GM23338 (cell line): ENCODE measurements around the gene PLD1. TPM values are rescaled to one million over a fixed set of nuclear protein-coding genes. Genes with fewer than 3 reads are reported as not detected.
A peak's percentile ranks its signal among the peaks of the same experiment; 100 is the strongest.
"Not testable (repeated sequence)": the region's sequence is repeated elsewhere in the genome, so short reads cannot be mapped to it uniquely, and the experiment has no call there.

Experiments
- ATAC-seq: fragments of 200-7000 bp; cut with Tn5 transposase; 3 replicates; pipeline ENCODE4 v1.9.1; 2020
- DNase-seq: peaks from one replicate; pipeline ENCODE4 v3.0.0-alpha.2; 2015; ENCODE audit warnings: low spot score
- H2AFZ ChIP-seq: fragments of 200-600 bp; sonication (generic); 2 replicates; pipeline ENCODE4 v1.8.0; 2016; ENCODE audit warnings: antibody characterized with exemption, mild to moderate bottlenecking, moderate library complexity
- H3F3A ChIP-seq: fragments of 200-600 bp; sonication (generic); replicated peaks from 2 replicates; pipeline ENCODE4 v1.8.0; 2017; ENCODE audit warnings: antibody characterized with exemption, mixed run types, low read depth
- H3K27ac ChIP-seq: fragments of 200-600 bp; sonication (generic); 2 replicates; pipeline ENCODE4 v1.6.1; 2016; ENCODE audit warnings: low read depth
- H3K27me3 ChIP-seq: fragments of 200-600 bp; sonication (generic); 2 replicates; pipeline ENCODE4 v1.8.0; 2016; ENCODE audit warnings: mild to moderate bottlenecking, mixed run types, moderate library complexity; ENCODE audit not compliant: insufficient read depth
- H3K36me3 ChIP-seq: fragments of 200-600 bp; sonication (generic); 2 replicates; pipeline ENCODE4 v1.8.0; 2016; ENCODE audit warnings: mild to moderate bottlenecking; ENCODE audit not compliant: insufficient read depth
- H3K4me1 ChIP-seq: fragments of 200-600 bp; sonication (generic); 2 replicates; pipeline ENCODE4 v1.8.0; 2016; ENCODE audit warnings: mild to moderate bottlenecking, moderate library complexity; ENCODE audit not compliant: insufficient read depth
- H3K4me2 ChIP-seq: fragments of 200-600 bp; sonication (generic); 2 replicates; pipeline ENCODE4 v1.7.1; 2017; ENCODE audit warnings: mixed run types
- H3K4me3 ChIP-seq: fragments of 200-600 bp; sonication (generic); 2 replicates; pipeline ENCODE4 v1.6.1; 2016; ENCODE audit warnings: mixed run types
- H3K79me2 ChIP-seq: fragments of 200-600 bp; sonication (generic); replicated peaks from 2 replicates; pipeline ENCODE4 v1.8.0; 2017; ENCODE audit warnings: mild to moderate bottlenecking; ENCODE audit not compliant: insufficient read depth
- H3K9me2 ChIP-seq: fragments of 200-600 bp; sonication (generic); 2 replicates; pipeline ENCODE4 v1.8.0; 2017; ENCODE audit not compliant: insufficient read depth
- H4K20me1 ChIP-seq: fragments of 200-600 bp; sonication (generic); replicated peaks from 2 replicates; pipeline ENCODE4 v1.8.0; 2017; ENCODE audit warnings: mild to moderate bottlenecking; ENCODE audit not compliant: insufficient read depth
- H3K27ac Mint-ChIP-seq: 2 replicates; pipeline ENCODE4 v1.8.0; 2020; ENCODE audit warnings: inconsistent platforms, mild to moderate bottlenecking, moderate library complexity, mixed read lengths
- H3K27me3 Mint-ChIP-seq: 3 replicates; pipeline ENCODE4 v1.8.0; 2022; ENCODE audit warnings: low read depth, mild to moderate bottlenecking, moderate library complexity, mixed read lengths, inconsistent platforms; ENCODE audit not compliant: insufficient read depth, poor library complexity
- H3K36me3 Mint-ChIP-seq: 3 replicates; pipeline ENCODE4 v1.8.0; 2021; ENCODE audit warnings: low read depth, mild to moderate bottlenecking, inconsistent platforms, moderate library complexity, mixed read lengths
- H3K4me1 Mint-ChIP-seq: 3 replicates; pipeline ENCODE4 v1.8.0; 2020; ENCODE audit warnings: mild to moderate bottlenecking, inconsistent platforms, mixed read lengths
- H3K4me3 Mint-ChIP-seq: 3 replicates; pipeline ENCODE4 v1.8.0; 2021; ENCODE audit warnings: moderate library complexity, mild to moderate bottlenecking, inconsistent platforms, mixed read lengths
- H3K9me3 Mint-ChIP-seq: 3 replicates; pipeline ENCODE4 v1.8.0; 2020; ENCODE audit warnings: moderate library complexity, mild to moderate bottlenecking, inconsistent platforms, mixed read lengths
- NANOG ChIP-seq: IDR thresholded peaks from 2 replicates; pipeline ENCODE4 v1.6.1; 2016; ENCODE audit warnings: antibody characterized with exemption, borderline replicate concordance
- POLR2AphosphoS5 ChIP-seq: IDR thresholded peaks from 2 replicates; pipeline ENCODE4 v1.6.1; 2016; ENCODE audit warnings: antibody characterized with exemption, low read depth
- ZNF114 ChIP-seq: fragments of 250-450 bp; sonication (Bioruptor Pico); IDR thresholded peaks from 2 replicates; pipeline ENCODE4 v1.5.0; 2020; ENCODE audit warnings: mild to moderate bottlenecking, moderate library complexity
- ZNF331 ChIP-seq: fragments of 250-450 bp; sonication (Bioruptor Pico); IDR thresholded peaks from 2 replicates; pipeline ENCODE4 v1.5.0; 2020; ENCODE audit warnings: low read depth, mild to moderate bottlenecking, moderate library complexity
- polyA plus RNA-seq: library from polyadenylated mRNA; unstranded; fragments of >200 nt; fragmentation: Nextera tagmentation; extraction: Ambion mirVana; gene quantifications from 2 replicates; pipeline ENCODE4 v1.2.1, GENCODE V29; 2016
- total RNA-seq: library from RNA; depleted of rRNA; stranded (reverse); fragments of >200 nt; shearing (Covaris generic); gene quantifications from 2 replicates; pipeline ENCODE4 v1.2.3, GENCODE V29; 2014
- TF ChIP-seq, protein P1 (sequence below): IDR thresholded peaks from 2 replicates; pipeline ENCODE4 v1.6.1; 2016; ENCODE audit warnings: antibody characterized with exemption

Gene PLD1
- total and polyA plus RNA-seq, 2 experiments from 2014 or later = 1.4 to 2.2 TPM

DNA sequence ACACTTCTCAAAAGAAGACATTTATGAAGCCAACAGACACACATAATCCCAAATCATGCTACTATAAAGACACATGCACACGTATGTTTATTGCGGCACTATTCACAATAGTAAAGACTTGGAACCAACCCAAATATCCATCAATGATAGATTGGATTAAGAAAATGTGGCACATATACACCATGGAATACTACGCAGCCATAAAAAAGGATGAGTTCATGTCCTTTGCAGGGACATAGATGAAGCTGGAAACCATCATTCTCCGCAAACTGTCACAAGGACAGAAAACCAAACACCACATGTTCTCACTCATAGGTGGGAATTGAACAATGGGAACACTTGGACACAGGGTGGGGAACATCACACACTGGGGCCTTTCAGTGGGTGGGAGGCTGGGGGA lies 48.5 kb upstream of the PLD1 start:
- H3K4me1 ChIP-seq = peaks cover 14% of the 10 kb centered on the region; the same call in 1 of the 2 replicates
- H3K27me3 Mint-ChIP-seq, H3K9me2 ChIP-seq, H3K27ac ChIP-seq, H3K4me3 Mint-ChIP-seq, H2AFZ ChIP-seq, H3K27ac Mint-ChIP-seq, H3K79me2 ChIP-seq, H3K27me3 ChIP-seq, DNase-seq, ATAC-seq, H4K20me1 ChIP-seq, H3F3A ChIP-seq, H3K4me3 ChIP-seq, H3K4me2 ChIP-seq: not testable (repeated sequence)
- peaks cover 25% of the 10 kb centered on the region; the same call in 1 of the 2 replicates for H3K36me3 ChIP-seq
- H3K4me1 Mint-ChIP-seq = peaks cover 11% of the 10 kb centered on the region
- peaks cover 53% of the 10 kb centered on the region for H3K9me3 Mint-ChIP-seq
- H3K36me3 Mint-ChIP-seq = peaks cover 31% of the 10 kb centered on the region

DNA sequence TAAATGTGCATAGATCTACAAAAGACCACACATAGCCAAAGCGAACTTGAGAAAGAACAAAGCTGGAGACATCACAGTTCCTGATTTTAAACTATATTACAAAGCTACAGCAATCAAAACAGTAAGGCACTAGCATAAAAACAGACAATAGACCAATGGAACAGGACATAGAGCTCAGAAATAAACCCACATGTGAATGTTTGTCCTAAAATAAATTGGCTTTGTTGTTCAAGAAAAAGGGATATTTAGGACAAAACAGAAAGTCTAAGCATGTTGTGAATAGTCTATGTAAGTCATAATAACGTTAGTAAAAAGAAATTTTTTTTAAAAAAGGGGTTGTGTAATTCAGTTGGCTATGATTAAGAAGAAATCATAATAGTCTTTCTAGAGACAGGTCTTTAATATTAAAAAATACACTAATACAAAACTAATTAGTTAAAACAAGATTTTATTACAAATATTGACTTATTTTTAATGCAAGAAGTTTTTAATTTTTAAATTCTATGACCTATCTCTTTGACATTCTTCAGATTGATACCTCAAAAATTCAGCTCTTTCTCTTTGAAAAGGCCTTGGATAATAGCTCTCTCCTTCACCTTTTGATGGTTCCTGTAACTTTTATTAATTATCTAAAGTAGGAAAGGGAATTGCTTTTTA lies 44.5 kb upstream of the PLD1 start:
- H3K9me3 Mint-ChIP-seq = peaks cover 67% of the 10 kb centered on the region
- Histone ChIP-seq H3K4me2 (no peak overlapping the region), H3K27ac (no peak overlapping the region), H3K36me3 (peaks cover 25% of the 10 kb centered on the region; the same call in 1 of the 2 replicates), H3K79me2 (no peaks in the 10 kb centered on the region), H3K4me1 (no peaks in the 10 kb centered on the region; the same call in 1 of the 2 replicates), H3F3A (no peaks in the 10 kb centered on the region), H2AFZ (no peak overlapping the region), H3K27me3 (no peaks in the 10 kb centered on the region), H3K4me3 (peak overlapping the region; percentile 15; the same call in 1 of the 2 replicates), H4K20me1 (no peaks in the 10 kb centered on the region), H3K9me2 (0 out of 2 replicates have a peak, but pooled peaks cover 5% of the 10 kb centered on the region)
- DNase-seq = peak; percentile 51
- ATAC-seq = no peak
- H3K36me3 Mint-ChIP-seq = peaks cover 42% of the 10 kb centered on the region
- no peak overlapping the region for H3K4me3 Mint-ChIP-seq
- peaks cover 2% of the 10 kb centered on the region for H3K27me3 Mint-ChIP-seq
- no peak overlapping the region for H3K27ac Mint-ChIP-seq
- H3K4me1 Mint-ChIP-seq = no peaks in the 10 kb centered on the region
- TF ChIP-seq ZNF114 (CRISPR knock-in tag) = 0 out of 2 replicates have a peak, but pooled peaks have one; percentile 22
- TF ChIP-seq, protein P1, sequence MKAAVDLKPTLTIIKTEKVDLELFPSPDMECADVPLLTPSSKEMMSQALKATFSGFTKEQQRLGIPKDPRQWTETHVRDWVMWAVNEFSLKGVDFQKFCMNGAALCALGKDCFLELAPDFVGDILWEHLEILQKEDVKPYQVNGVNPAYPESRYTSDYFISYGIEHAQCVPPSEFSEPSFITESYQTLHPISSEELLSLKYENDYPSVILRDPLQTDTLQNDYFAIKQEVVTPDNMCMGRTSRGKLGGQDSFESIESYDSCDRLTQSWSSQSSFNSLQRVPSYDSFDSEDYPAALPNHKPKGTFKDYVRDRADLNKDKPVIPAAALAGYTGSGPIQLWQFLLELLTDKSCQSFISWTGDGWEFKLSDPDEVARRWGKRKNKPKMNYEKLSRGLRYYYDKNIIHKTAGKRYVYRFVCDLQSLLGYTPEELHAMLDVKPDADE = no peak

DNA sequence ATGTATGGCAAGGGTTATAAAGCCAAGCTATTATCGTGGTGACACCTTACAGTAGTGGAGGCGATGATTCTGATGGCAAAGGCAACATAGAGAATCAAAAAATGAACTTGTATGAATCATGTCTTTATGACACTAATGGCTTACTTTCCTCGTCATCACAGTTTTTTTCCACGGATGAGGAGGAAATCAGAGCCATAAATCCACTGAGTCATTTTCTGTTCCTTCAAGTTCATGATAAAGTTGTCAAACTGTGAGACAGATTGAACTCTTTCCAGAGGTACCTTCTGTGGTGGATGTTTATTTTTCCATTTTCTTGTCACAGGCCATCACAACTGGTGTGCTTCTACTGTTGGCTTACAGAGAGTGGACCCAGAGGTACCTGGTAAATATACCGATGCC lies 41.4 kb upstream of the PLD1 start:
- no peaks in the 10 kb centered on the region for H3K27me3 ChIP-seq
- H3K79me2 ChIP-seq = no peaks in the 10 kb centered on the region
- H3K36me3 ChIP-seq = peaks cover 23% of the 10 kb centered on the region; the same call in 1 of the 2 replicates
- TF ChIP-seq ZNF331 (CRISPR knock-in tag) (no peak), NANOG (no peak), POLR2AphosphoS5 (no peak)
- H4K20me1 ChIP-seq = no peaks in the 10 kb centered on the region
- H3K36me3 Mint-ChIP-seq = peaks cover 27% of the 10 kb centered on the region
- H3K4me3 Mint-ChIP-seq = no peak overlapping the region
- no peak overlapping the region for H3K4me2 ChIP-seq
- H3K27me3 Mint-ChIP-seq = no peaks in the 10 kb centered on the region
- ATAC-seq (no peak), DNase-seq (no peak)
- no peak overlapping the region for H3K27ac Mint-ChIP-seq
- H3K27ac ChIP-seq = no peak overlapping the region
- peaks cover 41% of the 10 kb centered on the region for H3K9me3 Mint-ChIP-seq
- no peaks in the 10 kb centered on the region; the same call in 1 of the 2 replicates for H3K4me1 ChIP-seq
- 0 out of 2 replicates have a peak, but pooled peaks cover 5% of the 10 kb centered on the region for H3K9me2 ChIP-seq
- H2AFZ ChIP-seq = no peak overlapping the region; the same call in 1 of the 2 replicates
- H3K4me3 ChIP-seq = no peak overlapping the region
- H3K4me1 Mint-ChIP-seq = no peaks in the 10 kb centered on the region
- H3F3A ChIP-seq = no peaks in the 10 kb centered on the region
